CD8-positive, alpha-beta memory T cell (primary cell): Measurements from ENCODE around the gene SLC39A10. TPM values are rescaled to one million over a fixed set of nuclear protein-coding genes. Genes with fewer than 3 reads are reported as not detected.

Experiments
- CTCF ChIA-PET: fragments of 350-600 bp; sonication (Branson Sonifier 250); formaldehyde crosslinking; loops from one replicate; lab custom pipeline; 2021; ENCODE audit warnings: antibody characterized with exemption; lab: Charles Lee
- POLR2A ChIA-PET: fragments of 350-600 bp; sonication (Branson Sonifier 250); formaldehyde crosslinking; loops from one replicate; lab custom pipeline; 2021; ENCODE audit warnings: antibody characterized with exemption; lab: Charles Lee
- DNase-seq, 5 donors: peaks; one replicate each; pipeline versions ENCODE4 v3.0.0 to v3.0.0-alpha.2; 2020 to 2022; ENCODE audit warnings: mixed read lengths in 1 of 5
- H3K27ac ChIP-seq: one replicate; pipeline ENCODE4 v1.7.0; 2013; ENCODE audit warnings: low read depth, mild to moderate bottlenecking, low read length, moderate library complexity
- H3K27me3 ChIP-seq: 2 replicates; pipeline ENCODE4 v1.7.0; 2013; ENCODE audit warnings: low read length, mild to moderate bottlenecking; ENCODE audit not compliant: insufficient read depth, poor library complexity, severe bottlenecking
- H3K36me3 ChIP-seq: 2 replicates; pipeline ENCODE4 v1.7.0; 2013; ENCODE audit warnings: mild to moderate bottlenecking, low read length, moderate library complexity; ENCODE audit not compliant: insufficient read depth
- H3K4me1 ChIP-seq: 2 replicates; pipeline ENCODE4 v1.7.0; 2013; ENCODE audit warnings: mild to moderate bottlenecking, low read length, moderate library complexity; ENCODE audit not compliant: insufficient read depth
- H3K4me3 ChIP-seq: 2 replicates; pipeline ENCODE4 v1.7.0; 2013; ENCODE audit warnings: mild to moderate bottlenecking, low read length
- H3K9me3 ChIP-seq: 2 replicates; pipeline ENCODE4 v1.7.0; 2013; ENCODE audit warnings: mild to moderate bottlenecking, low read length
- H3K27ac Mint-ChIP-seq, 8 donors: one replicate each; pipeline ENCODE4 v1.8.0; 2020 to 2021; ENCODE audit warnings: mixed read lengths in 8 of 8, mild to moderate bottlenecking in 6 of 8, inconsistent platforms in 3 of 8, moderate library complexity in 3 of 8
- H3K27me3 Mint-ChIP-seq, 2 donors: one replicate each; pipeline ENCODE4 v1.8.0; 2020 to 2021; ENCODE audit warnings: mixed read lengths in 2 of 2, mild to moderate bottlenecking in 1 of 2, moderate library complexity in 1 of 2
- H3K36me3 Mint-ChIP-seq, 3 donors: one replicate each; pipeline ENCODE4 v1.8.0; 2020 to 2021; ENCODE audit warnings: mixed read lengths in 3 of 3, inconsistent platforms in 1 of 3, mild to moderate bottlenecking in 1 of 3
- H3K4me1 Mint-ChIP-seq, 3 donors: one replicate each; pipeline ENCODE4 v1.8.0; 2020 to 2021; ENCODE audit warnings: mixed read lengths in 3 of 3, inconsistent platforms in 1 of 3, mild to moderate bottlenecking in 1 of 3
- H3K4me3 Mint-ChIP-seq, 7 donors: one replicate each; pipeline ENCODE4 v1.8.0; 2020 to 2021; ENCODE audit warnings: mixed read lengths in 7 of 7, mild to moderate bottlenecking in 6 of 7, moderate library complexity in 4 of 7, inconsistent platforms in 2 of 7
- H3K9me3 Mint-ChIP-seq, 5 donors: one replicate each; pipeline ENCODE4 v1.8.0; 2020 to 2022; ENCODE audit warnings: mixed read lengths in 5 of 5, mild to moderate bottlenecking in 3 of 5, moderate library complexity in 2 of 5, inconsistent platforms in 1 of 5
- polyA plus RNA-seq: library from polyadenylated mRNA; unstranded; fragments of 300-500 nt; fragmentation: Illumina TruSeq; gene quantifications from one replicate; pipeline ENCODE4 v1.2.3, GENCODE V29; 2021
- total RNA-seq, 2 experiments: library from RNA; stranded (reverse); gene quantifications; one replicate each; pipeline ENCODE4 v1.2.3, GENCODE V29; 2021

Gene SLC39A10
- total and polyA plus RNA-seq, 3 experiments from 2014 or later = 11.3 to 23.6 (median 22.2) TPM

- no peak for DNase-seq
- Histone ChIP-seq H3K4me3 (no peak overlapping the region), H3K27ac (no peak overlapping the region), H3K4me1 (peaks cover 12% of the 10 kb centered on the region), H3K36me3 (no peaks in the 10 kb centered on the region), H3K27me3 (no peaks in the 10 kb centered on the region), H3K9me3 (no peaks in the 10 kb centered on the region)
- CTCF ChIA-PET = no interaction called here
- H3K4me3 Mint-ChIP-seq = peak overlapping the region in 1 of 7 donors; percentile 12
- H3K4me1 Mint-ChIP-seq = peaks cover 39 to 76% (median 72%) of the 10 kb centered on the region in 3 donors
- peaks cover 0 to 14% (median 10%) of the 10 kb centered on the region in 3 donors for H3K36me3 Mint-ChIP-seq
- H3K27me3 Mint-ChIP-seq = no peaks in the 10 kb centered on the region
- H3K27ac Mint-ChIP-seq = no peak overlapping the region
- POLR2A ChIA-PET = no interaction called here
- H3K9me3 Mint-ChIP-seq = no peaks in the 10 kb centered on the region
These were observed 17.6 kb downstream of the SLC39A10 start for GRCh38 chr2:195674491-195675221.

- no peak overlapping the region for H3K4me3 ChIP-seq
- CTCF ChIA-PET = no interaction called here
- no peak for DNase-seq
- H3K4me3 Mint-ChIP-seq = no peak overlapping the region
- POLR2A ChIA-PET = no interaction called here
- H3K36me3 ChIP-seq = peaks cover 4% of the 10 kb centered on the region
- H3K27ac Mint-ChIP-seq = no peak overlapping the region
- H3K27ac ChIP-seq = no peak overlapping the region
- H3K4me1 ChIP-seq = peaks cover 12% of the 10 kb centered on the region
- no peaks in the 10 kb centered on the region for H3K27me3 ChIP-seq
- H3K4me1 Mint-ChIP-seq = peaks cover 43 to 78% (median 76%) of the 10 kb centered on the region in 3 donors
- H3K36me3 Mint-ChIP-seq = peaks cover 12 to 27% (median 18%) of the 10 kb centered on the region in 3 donors
- H3K9me3 ChIP-seq = no peaks in the 10 kb centered on the region
- no peaks in the 10 kb centered on the region for H3K9me3 Mint-ChIP-seq
- no peaks in the 10 kb centered on the region for H3K27me3 Mint-ChIP-seq
These were observed 18.9 kb downstream of the SLC39A10 start for GRCh38 chr2:195675783-195676427.

GRCh38 chr2:195677290-195677689 is 20.3 kb downstream of the SLC39A10 start:
- no peak overlapping the region for H3K27ac ChIP-seq
- peak overlapping the region in 5 of 8 donors; percentile 18 to 79 (median 73) for H3K27ac Mint-ChIP-seq
- CTCF ChIA-PET = no interaction called here
- H3K4me1 ChIP-seq = peaks cover 12% of the 10 kb centered on the region
- no peaks in the 10 kb centered on the region for H3K27me3 ChIP-seq
- POLR2A ChIA-PET = no interaction called here
- peak overlapping the region in 4 of 7 donors; percentile 17 to 66 (median 47) for H3K4me3 Mint-ChIP-seq
- DNase-seq = no peak
- peaks cover 17 to 33% (median 20%) of the 10 kb centered on the region in 3 donors for H3K36me3 Mint-ChIP-seq
- H3K36me3 ChIP-seq = peaks cover 5% of the 10 kb centered on the region
- H3K4me3 ChIP-seq = no peak overlapping the region
- no peaks in the 10 kb centered on the region for H3K27me3 Mint-ChIP-seq
- H3K9me3 Mint-ChIP-seq = no peaks in the 10 kb centered on the region
- no peaks in the 10 kb centered on the region for H3K9me3 ChIP-seq
- H3K4me1 Mint-ChIP-seq = peaks cover 47 to 76% (median 75%) of the 10 kb centered on the region in 3 donors

GRCh38 chr2:195677884-195678283 is 20.9 kb downstream of the SLC39A10 start:
- POLR2A ChIA-PET = interaction anchor here (0.7 kb wide), 1 partner anchor 8 kb away, joined by 7 read pairs; no protein-coding TSS in a partner anchor
- CTCF ChIA-PET = no interaction called here
- no peaks in the 10 kb centered on the region for H3K9me3 Mint-ChIP-seq
- H3K27me3 ChIP-seq = no peaks in the 10 kb centered on the region
- H3K27me3 Mint-ChIP-seq = no peaks in the 10 kb centered on the region
- H3K27ac Mint-ChIP-seq = no peak overlapping the region
- peak overlapping the region in 3 of 7 donors; percentile 17 to 50 (median 28) for H3K4me3 Mint-ChIP-seq
- H3K4me3 ChIP-seq = no peak overlapping the region
- H3K36me3 Mint-ChIP-seq = peaks cover 17 to 34% (median 20%) of the 10 kb centered on the region in 3 donors
- peaks cover 5% of the 10 kb centered on the region for H3K36me3 ChIP-seq
- H3K27ac ChIP-seq = no peak overlapping the region
- H3K9me3 ChIP-seq = no peaks in the 10 kb centered on the region
- no peak for DNase-seq
- peaks cover 47 to 74% (median 72%) of the 10 kb centered on the region in 3 donors for H3K4me1 Mint-ChIP-seq
- peaks cover 12% of the 10 kb centered on the region for H3K4me1 ChIP-seq

GRCh38 chr2:195682077-195682476 is 25.1 kb downstream of the SLC39A10 start:
- H3K27me3 ChIP-seq = no peaks in the 10 kb centered on the region

GRCh38 chr2:195683174-195683573 is 26.1 kb downstream of the SLC39A10 start:
- POLR2A ChIA-PET = no interaction called here
- Mint-ChIP-seq H3K27ac (no peak overlapping the region), H3K27me3 (no peaks in the 10 kb centered on the region), H3K9me3 (no peaks in the 10 kb centered on the region), H3K36me3 (peaks cover 30 to 56% (median 32%) of the 10 kb centered on the region in 3 donors), H3K4me1 (peaks cover 47 to 74% (median 64%) of the 10 kb centered on the region in 3 donors), H3K4me3 (peak overlapping the region in 2 of 7 donors; percentile 7 to 28)
- CTCF ChIA-PET = no interaction called here
- peaks cover 11% of the 10 kb centered on the region for H3K4me1 ChIP-seq
- H3K4me3 ChIP-seq = no peak overlapping the region
- H3K9me3 ChIP-seq = no peaks in the 10 kb centered on the region
- DNase-seq = no peak
- no peaks in the 10 kb centered on the region for H3K27me3 ChIP-seq
- H3K27ac ChIP-seq = no peak overlapping the region
- peaks cover 5% of the 10 kb centered on the region for H3K36me3 ChIP-seq

More at GRCh38 chr2:195682077-195682476, 25.1 kb downstream of the SLC39A10 start:
- Histone ChIP-seq H3K4me3 (no peak overlapping the region), H3K4me1 (peaks cover 20% of the 10 kb centered on the region), H3K9me3 (no peaks in the 10 kb centered on the region), H3K27ac (no peak overlapping the region), H3K36me3 (peaks cover 5% of the 10 kb centered on the region)
- Mint-ChIP-seq H3K36me3 (peaks cover 30 to 52% (median 32%) of the 10 kb centered on the region in 3 donors), H3K27me3 (no peaks in the 10 kb centered on the region), H3K9me3 (no peaks in the 10 kb centered on the region), H3K27ac (no peak overlapping the region), H3K4me1 (peaks cover 57 to 77% (median 68%) of the 10 kb centered on the region in 3 donors), H3K4me3 (peak overlapping the region in 1 of 7 donors; percentile 31)
- CTCF ChIA-PET = no interaction called here
- no peak for DNase-seq
- POLR2A ChIA-PET = interaction anchor here (0.5 kb wide), 1 partner anchor 241 kb away, joined by 5 read pairs; no protein-coding TSS in a partner anchor

GRCh38 chr2:195686564-195686963 is 29.5 kb downstream of the SLC39A10 start:
- peaks cover 33 to 59% (median 37%) of the 10 kb centered on the region in 3 donors for H3K36me3 Mint-ChIP-seq
- H3K27ac Mint-ChIP-seq = peak overlapping the region in 6 of 8 donors; percentile 1 to 65 (median 24)

More at GRCh38 chr2:195686564-195686963, 29.5 kb downstream of the SLC39A10 start:
- POLR2A ChIA-PET = no interaction called here
- no peak overlapping the region for H3K4me3 ChIP-seq
- Mint-ChIP-seq H3K9me3 (peaks cover 0 to 10% (median 8%) of the 10 kb centered on the region in 5 donors), H3K4me1 (peaks cover 43 to 62% (median 55%) of the 10 kb centered on the region in 3 donors), H3K27me3 (no peaks in the 10 kb centered on the region), H3K4me3 (peak overlapping the region in 1 of 7 donors; percentile 52)
- DNase-seq = no peak
- H3K4me1 ChIP-seq = peaks cover 10% of the 10 kb centered on the region
- no peaks in the 10 kb centered on the region for H3K27me3 ChIP-seq
- H3K27ac ChIP-seq = no peak overlapping the region
- CTCF ChIA-PET = no interaction called here
- H3K36me3 ChIP-seq = peaks cover 3% of the 10 kb centered on the region
- H3K9me3 ChIP-seq = no peaks in the 10 kb centered on the region
